Measurements from ENCODE around the gene SPATA16.
"Not testable (repeated sequence)": the region's sequence is repeated elsewhere in the genome, so short reads cannot be mapped to it uniquely, and the experiment has no call there.

Gene SPATA16

GRCh38 chr3:173064631-173065030 lies 76.4 kb downstream of the SPATA16 start:
- no peak for DNase-seq (ENCODE audit: low read depth in 2 of 2)

- DNase-seq (ENCODE audit: low read depth in 2 of 2) = no peak
These were observed 82.8 kb downstream of the SPATA16 start for GRCh38 chr3:173058229-173058628.

- DNase-seq (ENCODE audit: low read depth in 2 of 2) = no peak
These were observed 85.7 kb downstream of the SPATA16 start for GRCh38 chr3:173055228-173055933.

GRCh38 chr3:173049360-173049759 lies 91.7 kb downstream of the SPATA16 start:
- DNase-seq (ENCODE audit: low read depth in 2 of 2) = no peak

GRCh38 chr3:173045770-173046382 lies 95.2 kb downstream of the SPATA16 start:
- no peak for DNase-seq (ENCODE audit: low read depth in 2 of 2)

GRCh38 chr3:173044998-173045397 lies 96.0 kb downstream of the SPATA16 start:
- DNase-seq (ENCODE audit: low read depth in 2 of 2) = no peak

GRCh38 chr3:173043757-173044156 lies 97.3 kb downstream of the SPATA16 start:
- DNase-seq (ENCODE audit: low read depth in 2 of 2) = no peak

GRCh38 chr3:173038484-173038871 lies 102.6 kb downstream of the SPATA16 start:
- no peak for DNase-seq (ENCODE audit: low read depth in 2 of 2)

- DNase-seq (ENCODE audit: low read depth in 2 of 2) = no peak
These were observed 103.1 kb downstream of the SPATA16 start for GRCh38 chr3:173037840-173038483.

GRCh38 chr3:173030273-173030672 lies 110.8 kb downstream of the SPATA16 start:
- no peak for DNase-seq (ENCODE audit: low read depth in 2 of 2)

GRCh38 chr3:173028351-173028750 lies 112.7 kb downstream of the SPATA16 start:
- no peak for DNase-seq (ENCODE audit: low read depth in 2 of 2)

GRCh38 chr3:173027429-173027828 lies 113.6 kb downstream of the SPATA16 start:
- no peak for DNase-seq (ENCODE audit: low read depth in 2 of 2)

GRCh38 chr3:173025941-173026340 lies 115.1 kb downstream of the SPATA16 start:
- no peak for DNase-seq (ENCODE audit: low read depth in 2 of 2)

- no peak for DNase-seq (ENCODE audit: low read depth in 2 of 2)
These were observed 119.4 kb downstream of the SPATA16 start for GRCh38 chr3:173021547-173022185.

GRCh38 chr3:173020128-173020527 lies 120.9 kb downstream of the SPATA16 start:
- not testable (repeated sequence) for DNase-seq (ENCODE audit: low read depth in 2 of 2)

GRCh38 chr3:173019378-173019777 lies 121.7 kb downstream of the SPATA16 start:
- no peak for DNase-seq (ENCODE audit: low read depth in 2 of 2)

GRCh38 chr3:173018758-173019157 lies 122.3 kb downstream of the SPATA16 start:
- no peak for DNase-seq (ENCODE audit: low read depth in 2 of 2)

GRCh38 chr3:173013219-173013832 lies 127.7 kb downstream of the SPATA16 start:
- DNase-seq (ENCODE audit: low read depth in 2 of 2) = no peak

GRCh38 chr3:173009410-173009809 lies 131.6 kb downstream of the SPATA16 start:
- no peak for DNase-seq (ENCODE audit: low read depth in 2 of 2)

- no peak for DNase-seq (ENCODE audit: low read depth in 2 of 2)
These were observed 132.1 kb downstream of the SPATA16 start for GRCh38 chr3:173008978-173009377.

- no peak for DNase-seq (ENCODE audit: low read depth in 2 of 2)
These were observed 133.8 kb downstream of the SPATA16 start for GRCh38 chr3:173007079-173007723.

GRCh38 chr3:173006006-173006405 lies 135.0 kb downstream of the SPATA16 start:
- no peak for DNase-seq (ENCODE audit: low read depth in 2 of 2)

Measured in stimulated activated CD4-positive, alpha-beta T cell treated with anti-CD3 and anti-CD28 coated beads, Interleukin-1b, Interleukin-23, amount 100 ng/mL, for 4 hours (primary cell).